ENCODE measurements around the gene CHPF. TPM values are rescaled to one million over a fixed set of nuclear protein-coding genes. Genes with fewer than 3 reads are reported as not detected.
A peak's percentile ranks its signal among the peaks of the same experiment; 100 is the strongest.

Gene CHPF
- polyA plus RNA-seq, 1 experiment: 119 TPM

GRCh38 chr2:219502618-219503017, 41.0 kb downstream of the CHPF start:
- ChIA-PET CTCF (interaction anchor here (42.0 kb wide), 1 partner anchor 26 kb away, joined by 872 read pairs; the partner anchor contains the start of genes ASIC4, CHPF and TMEM198), POLR2A (no interaction called here)
- TF ChIP-seq CTCF (IDR thresholded peaks at IDR 0.05; ENCODE audit: insufficient read depth, low read depth, low read length): no peak
- DNase-seq (ENCODE audit: low read depth): no peak
- Histone ChIP-seq H3K36me3 (ENCODE audit: control insufficient read depth, insufficient read depth, low read length) (peaks cover 28% of the 10 kb centered on the region), H3K27me3 (ENCODE audit: control insufficient read depth, insufficient read depth, low read length) (no peaks in the 10 kb centered on the region), H3K4me3 (ENCODE audit: low read depth, low read length) (no peak overlapping the region)

GRCh38 chr2:219501849-219502248, 41.8 kb downstream of the CHPF start:
- peaks cover 26% of the 10 kb centered on the region for H3K36me3 ChIP-seq (ENCODE audit: control insufficient read depth, insufficient read depth, low read length)
- no peak for TF ChIP-seq CTCF (IDR thresholded peaks at IDR 0.05; ENCODE audit: insufficient read depth, low read depth, low read length)
- no peak for DNase-seq (ENCODE audit: low read depth)
- CTCF ChIA-PET: interaction anchor here (8.4 to 42.0 kb wide), 2 partner anchors 6 to 27 kb away, joined by 83 to 872 read pairs; partner anchors contain the start of genes ASIC4, CHPF and TMEM198
- no peaks in the 10 kb centered on the region for H3K27me3 ChIP-seq (ENCODE audit: control insufficient read depth, insufficient read depth, low read length)
- H3K4me3 ChIP-seq (ENCODE audit: low read depth, low read length): no peak overlapping the region
- POLR2A ChIA-PET: no interaction called here

GRCh38 chr2:219500135-219500534, 43.5 kb downstream of the CHPF start:
- TF ChIP-seq CTCF (IDR thresholded peaks at IDR 0.05; ENCODE audit: insufficient read depth, low read depth, low read length): peak; percentile 54
- ChIA-PET POLR2A (interaction anchor here (0.6 kb wide), 1 partner anchor 51 kb away, joined by 26 read pairs; no protein-coding TSS in a partner anchor), CTCF (interaction anchor here (0.6 to 42.0 kb wide), 8 partner anchors 8 to 112 kb away, joined by 3 to 872 read pairs (median 6); partner anchors contain the start of genes ASIC4, CHPF, DNPEP and TMEM198)
- peak overlapping the region; percentile 90; the same call in 1 of the 2 replicates for H3K4me3 ChIP-seq (ENCODE audit: low read depth, low read length)
- no peak for DNase-seq (ENCODE audit: low read depth)
- peaks cover 17% of the 10 kb centered on the region for H3K36me3 ChIP-seq (ENCODE audit: control insufficient read depth, insufficient read depth, low read length)
- H3K27me3 ChIP-seq (ENCODE audit: control insufficient read depth, insufficient read depth, low read length): no peaks in the 10 kb centered on the region

GRCh38 chr2:219499555-219499954, 44.1 kb downstream of the CHPF start:
- no peak for DNase-seq (ENCODE audit: low read depth)
- ChIA-PET POLR2A (no interaction called here), CTCF (interaction anchor here (0.7 to 42.0 kb wide), 9 partner anchors 9 to 129 kb away, joined by 3 to 872 read pairs (median 7); partner anchors contain the start of genes ASIC4, CHPF and TMEM198)
- no peaks in the 10 kb centered on the region for H3K27me3 ChIP-seq (ENCODE audit: control insufficient read depth, insufficient read depth, low read length)
- TF ChIP-seq CTCF (IDR thresholded peaks at IDR 0.05; ENCODE audit: insufficient read depth, low read depth, low read length): no peak
- peak overlapping the region; percentile 90 for H3K4me3 ChIP-seq (ENCODE audit: low read depth, low read length)
- H3K36me3 ChIP-seq (ENCODE audit: control insufficient read depth, insufficient read depth, low read length): peaks cover 12% of the 10 kb centered on the region

- no peak for DNase-seq (ENCODE audit: low read depth)
- CTCF ChIA-PET: interaction anchor here (0.6 to 42.0 kb wide), 11 partner anchors 9 to 193 kb away, joined by 3 to 872 read pairs (median 7); partner anchors contain the start of genes ASIC4, CHPF and TMEM198
- no peak for TF ChIP-seq CTCF (IDR thresholded peaks at IDR 0.05; ENCODE audit: insufficient read depth, low read depth, low read length)
- Histone ChIP-seq H3K36me3 (ENCODE audit: control insufficient read depth, insufficient read depth, low read length) (peaks cover 8% of the 10 kb centered on the region), H3K4me3 (ENCODE audit: low read depth, low read length) (peak overlapping the region; percentile 90), H3K27me3 (ENCODE audit: control insufficient read depth, insufficient read depth, low read length) (no peaks in the 10 kb centered on the region)
- POLR2A ChIA-PET: interaction anchor here (0.9 kb wide), 1 partner anchor 12 kb away, joined by 5 read pairs; no protein-coding TSS in a partner anchor
Measured at GRCh38 chr2:219499058-219499307, 44.6 kb downstream of the CHPF start.
